Pulmonary artery endothelial cell (primary cell): ENCODE results near the gene USP44. TPM values are rescaled to one million over a fixed set of nuclear protein-coding genes. Genes with fewer than 3 reads are reported as not detected.

ENCODE experiments used
- DNase-seq: peaks from one replicate; pipeline ENCODE4 v3.0.0-alpha.2; 2011; ENCODE audit warnings: low read depth, low spot score
- total RNA-seq: library from RNA; depleted of rRNA; stranded (reverse); fragments of >200 nt; gene quantifications from 2 replicates; pipeline ENCODE4 v1.2.3, GENCODE V29; 2014

The USP44 gene
- total RNA-seq, 1 donor from 2014 or later = 0.53 TPM

GRCh38 chr12:95548539-95549391 is 2.5 kb downstream of the USP44 start:
- no peak for DNase-seq

GRCh38 chr12:95548056-95548538 is 3.2 kb downstream of the USP44 start:
- no peak for DNase-seq

- DNase-seq = no peak
Observed at GRCh38 chr12:95547522-95548055, 3.7 kb downstream of the USP44 start.

- DNase-seq = no peak
Observed at GRCh38 chr12:95546491-95546813, 4.8 kb downstream of the USP44 start.

- peak; percentile 4 for DNase-seq
Observed at GRCh38 chr12:95545731-95546490, 5.4 kb downstream of the USP44 start.

GRCh38 chr12:95545303-95545702 is 6.0 kb downstream of the USP44 start:
- no peak for DNase-seq

- no peak for DNase-seq
Observed at GRCh38 chr12:95544756-95545155, 6.5 kb downstream of the USP44 start.

- no peak for DNase-seq
Observed at GRCh38 chr12:95543305-95543704, 8.0 kb downstream of the USP44 start.

- no peak for DNase-seq
Observed at GRCh38 chr12:95541436-95541835, 9.8 kb downstream of the USP44 start.

- DNase-seq = no peak
Observed at GRCh38 chr12:95538656-95539055, 12.6 kb downstream of the USP44 start.

GRCh38 chr12:95538006-95538405 is 13.3 kb downstream of the USP44 start:
- DNase-seq = no peak

GRCh38 chr12:95533985-95534384 is 17.3 kb downstream of the USP44 start:
- no peak for DNase-seq

- no peak for DNase-seq
Observed at GRCh38 chr12:95532851-95533250, 18.4 kb downstream of the USP44 start.

- no peak for DNase-seq
Observed at GRCh38 chr12:95529693-95530225, 21.5 kb downstream of the USP44 start.

GRCh38 chr12:95528431-95528830 is 22.8 kb downstream of the USP44 start:
- no peak for DNase-seq

- DNase-seq = no peak
Observed at GRCh38 chr12:95522692-95523091, 28.6 kb downstream of the USP44 start.

- DNase-seq = no peak
Observed at GRCh38 chr12:95520816-95521215, 30.5 kb downstream of the USP44 start.

GRCh38 chr12:95518944-95519343 is 32.3 kb downstream of the USP44 start:
- no peak for DNase-seq

GRCh38 chr12:95517246-95517645 is 34.0 kb downstream of the USP44 start:
- DNase-seq = no peak

- DNase-seq = no peak
Observed at GRCh38 chr12:95516757-95517156, 34.5 kb downstream of the USP44 start.

- no peak for DNase-seq
Observed at GRCh38 chr12:95515197-95515596, 36.1 kb downstream of the USP44 start.

- DNase-seq = no peak
Observed at GRCh38 chr12:95513599-95513998, 37.7 kb downstream of the USP44 start.
